HepG2 (cell line): ENCODE data around the gene SYTL3. TPM values are rescaled to one million over a fixed set of nuclear protein-coding genes. Genes with fewer than 3 reads are reported as not detected.
A peak's percentile ranks its signal among the peaks of the same experiment; 100 is the strongest.

Source experiments
- ATAC-seq: fragments of 200-7000 bp; cut with Tn5 transposase; 3 replicates; pipeline ENCODE4 v1.9.1; 2020; ENCODE audit warnings: mild to moderate bottlenecking, moderate library complexity
- BruUV-seq: library from RNA; stranded (reverse); fragments of 400-500 nt; replicated peaks from 2 replicates; lab custom pipeline; 2021; lab: Mats Ljungman, UMichigan
- CTCF ChIA-PET: fragments of 300-600 bp; formaldehyde crosslinking; extraction: SDS; loops from one replicate; lab custom pipeline; 2021; ENCODE audit warnings: low total read pairs, inconsistent platforms, low intra/inter-chr PET ratio; lab: Yijun Ruan, JAX
- POLR2A ChIA-PET: fragments of 350-600 bp; sonication (Branson Sonifier 250); formaldehyde crosslinking; loops from one replicate; lab custom pipeline; 2020; ENCODE audit warnings: antibody characterized with exemption, inconsistent platforms; lab: Yijun Ruan, JAX
- DNase-seq: peaks from one replicate; pipeline ENCODE4 v3.0.0-alpha.2; 2015; ENCODE audit warnings: low spot score
- FAIRE-seq: peaks from 3 replicates; lab custom pipeline; 2011; peaks lifted over from hg19 to GRCh38; lab: Jason Lieb, UNC
- H2AFZ ChIP-seq: one replicate; pipeline ENCODE4 v1.6.1; 2011; ENCODE audit warnings: low read length, inconsistent platforms
- H3K27ac ChIP-seq: fragments of 300-600 bp; 3 replicates; pipeline ENCODE4 v1.8.0; 2011; ENCODE audit warnings: mixed run types, mild to moderate bottlenecking, mixed read lengths, low read length, inconsistent platforms; ENCODE audit not compliant: insufficient read depth; ENCODE audit errors: extremely low read length
- H3K27me3 ChIP-seq, 2 experiments: fragments of 200-600 bp in 1 of 2; 2 replicates in 1 of 2; 3 replicates in 1 of 2; pipeline versions ENCODE4 v1.6.0 to v1.8.0; 2011; ENCODE audit warnings: low read length in 2 of 2, mild to moderate bottlenecking in 2 of 2, moderate library complexity in 2 of 2, inconsistent platforms in 1 of 2; ENCODE audit not compliant: insufficient read depth in 2 of 2, control insufficient read depth in 1 of 2
- H3K36me3 ChIP-seq, 2 experiments: fragments of 200-600 bp in 1 of 2; replicated peaks in 1 of 2; 2 replicates in 1 of 2; 3 replicates in 1 of 2; pipeline versions ENCODE4 v1.5.1 to v1.8.0; 2011; ENCODE audit warnings: low read length in 2 of 2, inconsistent platforms in 1 of 2; ENCODE audit not compliant: insufficient read depth in 2 of 2, control insufficient read depth in 1 of 2
- H3K4me1 ChIP-seq: 2 replicates; pipeline ENCODE4 v1.5.1; 2012; ENCODE audit warnings: low read length, inconsistent platforms; ENCODE audit not compliant: insufficient read depth
- H3K4me2 ChIP-seq: 2 replicates; pipeline ENCODE4 v1.6.0; 2011; ENCODE audit warnings: low read depth, low read length, inconsistent platforms
- H3K4me3 ChIP-seq, 3 experiments: fragments of 200-600 bp in 1 of 3; sonication (generic), shearing (Covaris generic) in 1 of 3; replicated peaks in 1 of 3; 2 replicates each; pipeline ENCODE4 v1.5.1; 2011 to 2016; ENCODE audit warnings: low read length in 3 of 3, inconsistent platforms in 2 of 3, low read depth in 2 of 3, mild to moderate bottlenecking in 2 of 3, control low read depth in 1 of 3, mixed read lengths in 1 of 3; ENCODE audit not compliant: insufficient read depth in 1 of 3
- H3K79me2 ChIP-seq: one replicate; pipeline ENCODE4 v1.6.1; 2011; ENCODE audit warnings: low read length, inconsistent platforms; ENCODE audit not compliant: insufficient read depth
- H3K9ac ChIP-seq: 2 replicates; pipeline ENCODE4 v1.6.0; 2011; ENCODE audit warnings: mild to moderate bottlenecking, low read depth, low read length, inconsistent platforms; ENCODE audit not compliant: insufficient read depth
- H3K9me3 ChIP-seq: 2 replicates; pipeline ENCODE4 v1.5.1; 2012; ENCODE audit warnings: mild to moderate bottlenecking, low read length
- H4K20me1 ChIP-seq: 2 replicates; pipeline ENCODE4 v1.6.0; 2011; ENCODE audit warnings: inconsistent platforms, mild to moderate bottlenecking, low read length, moderate library complexity; ENCODE audit not compliant: insufficient read depth
- FUBP1 ChIP-seq: sonication (generic); formaldehyde crosslinking; IDR thresholded peaks from 2 replicates; pipeline ENCODE4 v1.5.1; 2020; ENCODE audit warnings: missing genetic modification reagents, mild to moderate bottlenecking, borderline replicate concordance
- GTF3A ChIP-seq: sonication (generic); formaldehyde crosslinking; conservative IDR thresholded peaks from 2 replicates; pipeline ENCODE4 v1.4.0; 2020; ENCODE audit warnings: mild to moderate bottlenecking, missing genetic modification reagents
- PHF8 ChIP-seq: sonication (generic); formaldehyde crosslinking; IDR thresholded peaks from 2 replicates; pipeline ENCODE4 v1.5.0; 2020; ENCODE audit warnings: missing genetic modification reagents
- POLR2G ChIP-seq: fragments of 200-400 bp; formaldehyde crosslinking; IDR thresholded peaks from 2 replicates; pipeline ENCODE4 v1.6.1; 2018; ENCODE audit warnings: mild to moderate bottlenecking, low read depth, low read length, moderate library complexity
- RARG ChIP-seq: sonication (generic); formaldehyde crosslinking; IDR thresholded peaks from 2 replicates; pipeline ENCODE4 v1.4.0; 2020; ENCODE audit warnings: low read depth, mild to moderate bottlenecking, missing genetic modification reagents
- RBM22 ChIP-seq: fragments of 200-400 bp; formaldehyde crosslinking; optimal IDR thresholded peaks from 2 replicates; pipeline ENCODE3; 2017; ENCODE audit warnings: mild to moderate bottlenecking, low read length, moderate library complexity
- TFE3 ChIP-seq: IDR thresholded peaks from 2 replicates; pipeline ENCODE4 v1.6.1; 2016
- THRA ChIP-seq: sonication (generic); formaldehyde crosslinking; IDR thresholded peaks from 2 replicates; pipeline ENCODE4 v1.4.0; 2020; ENCODE audit warnings: missing genetic modification reagents, borderline replicate concordance
- ZNF333 ChIP-seq: sonication (generic); formaldehyde crosslinking; IDR thresholded peaks from 2 replicates; pipeline ENCODE4 v1.4.0; 2020; ENCODE audit warnings: mild to moderate bottlenecking, missing genetic modification reagents, borderline replicate concordance
- ZNF773 ChIP-seq: sonication (generic); formaldehyde crosslinking; IDR thresholded peaks from 2 replicates; pipeline ENCODE4 v1.4.0; 2020; ENCODE audit warnings: missing genetic modification reagents, borderline replicate concordance
- ZNF839 ChIP-seq: sonication (generic); formaldehyde crosslinking; IDR thresholded peaks from 2 replicates; pipeline ENCODE4 v1.4.0; 2020; ENCODE audit warnings: missing genetic modification reagents, mild to moderate bottlenecking, borderline replicate concordance
- WGBS: methylation state at CpG from one replicate; pipeline ENCODE4 v1.1.6; 2017; ENCODE audit warnings: low lambda C conversion rate; 5-methylcytosine and 5-hydroxymethylcytosine counted together
- in situ Hi-C: cut with HindIII; loops from 2 replicates; pipeline ENCODE4 v1.10.0; 2017; ENCODE audit warnings: low pct_unique_long_range_greater_than_20kb; ENCODE audit not compliant: extremely low pct_ligation_motif_present
- intact Hi-C: fragments of 100-400 bp; cut with micrococcal nuclease; formaldehyde crosslinking; loops from one replicate; pipeline ENCODE4 v1.10.0; 2022; ENCODE audit not compliant: unreplicated experiment
- polyA plus RNA-seq, 8 experiments: library from polyadenylated mRNA; depleted of rRNA in 3 of 8; stranded (reverse) in 7 of 8; unstranded in 1 of 8; fragments of >200 nt; fragmentation: Illumina TruSeq in 4 of 8; extraction: Trizol in 4 of 8; gene quantifications; 2 replicates each; pipeline versions ENCODE4 v1.2.1 to v1.2.3, GENCODE V29; 2011 to 2016; ENCODE audit warnings: low read depth in 4 of 8, missing spikeins in 1 of 8, mixed read lengths in 1 of 8; ENCODE audit not compliant: insufficient read depth in 1 of 8
- total RNA-seq, 5 experiments: library from RNA; depleted of rRNA; stranded (reverse); fragments of >200 nt; fragmentation: Illumina TruSeq; extraction: Trizol; gene quantifications; 2 replicates each; pipeline ENCODE4 v1.2.3, GENCODE V29; 2016; ENCODE audit warnings: low read depth in 1 of 5
- TF ChIP-seq, protein P1 (sequence below): sonication (generic); formaldehyde crosslinking; IDR thresholded peaks from 2 replicates; pipeline ENCODE4 v1.5.1; 2020; ENCODE audit warnings: mild to moderate bottlenecking, missing genetic modification reagents, moderate library complexity
- TF ChIP-seq, protein P2 (sequence below): sonication (generic); formaldehyde crosslinking; IDR thresholded peaks from 2 replicates; pipeline ENCODE4 v1.5.0; 2020; ENCODE audit warnings: missing genetic modification reagents, mild to moderate bottlenecking, borderline replicate concordance

Gene SYTL3
- total and polyA plus RNA-seq, 2 of the 13 experiments (the other 11 are each of a cell fraction or from before 2014, with no cell fraction given) = 0.11 to 0.28 TPM

GRCh38 chr6:158630938-158631616 is 18.8 kb upstream of the SYTL3 start:
- no peaks in the 10 kb centered on the region for H3K9me3 ChIP-seq
- peaks cover 56% of the 10 kb centered on the region for H3K4me1 ChIP-seq
- no TSS peak for BruUV-seq
- H3K4me3 ChIP-seq = no peak overlapping the region
- ATAC-seq = no peak; the same call in 2 of the 3 replicates
- FAIRE-seq = no peak
- CTCF ChIA-PET = no interaction called here
- H2AFZ ChIP-seq = no peak overlapping the region
- POLR2A ChIA-PET = no interaction called here
- WGBS = 91% methylated on average over 19 of the region's 19 CpGs
- in situ Hi-C loops = no loop called here
- peaks cover 34% of the 10 kb centered on the region for H4K20me1 ChIP-seq
- DNase-seq = no peak
- no peaks in the 10 kb centered on the region for H3K27me3 ChIP-seq
- H3K4me2 ChIP-seq = no peak overlapping the region
- intact Hi-C loops = no loop called here
- no peak overlapping the region for H3K27ac ChIP-seq
- H3K79me2 ChIP-seq = no peaks in the 10 kb centered on the region
- H3K36me3 ChIP-seq = peaks cover 55 to 81% of the 10 kb centered on the region in 2 experiments
- H3K9ac ChIP-seq = no peak overlapping the region
- TF ChIP-seq TFE3 (no peak), POLR2G (0 out of 2 replicates have a peak, but pooled peaks have one; percentile 20), THRA (CRISPR knock-in tag) (no peak), ZNF333 (0 out of 2 replicates have a peak, but pooled peaks have one; percentile 21), GTF3A (CRISPR knock-in tag) (no peak), ZNF773 (CRISPR knock-in tag) (no peak), ZNF839 (CRISPR knock-in tag) (0 out of 2 replicates have a peak, but pooled peaks have one; percentile 9), RBM22 (peak; percentile 72), FUBP1 (CRISPR knock-in tag) (no peak), RARG (CRISPR knock-in tag) (no peak), PHF8 (CRISPR knock-in tag) (no peak)
- TF ChIP-seq, protein P1, sequence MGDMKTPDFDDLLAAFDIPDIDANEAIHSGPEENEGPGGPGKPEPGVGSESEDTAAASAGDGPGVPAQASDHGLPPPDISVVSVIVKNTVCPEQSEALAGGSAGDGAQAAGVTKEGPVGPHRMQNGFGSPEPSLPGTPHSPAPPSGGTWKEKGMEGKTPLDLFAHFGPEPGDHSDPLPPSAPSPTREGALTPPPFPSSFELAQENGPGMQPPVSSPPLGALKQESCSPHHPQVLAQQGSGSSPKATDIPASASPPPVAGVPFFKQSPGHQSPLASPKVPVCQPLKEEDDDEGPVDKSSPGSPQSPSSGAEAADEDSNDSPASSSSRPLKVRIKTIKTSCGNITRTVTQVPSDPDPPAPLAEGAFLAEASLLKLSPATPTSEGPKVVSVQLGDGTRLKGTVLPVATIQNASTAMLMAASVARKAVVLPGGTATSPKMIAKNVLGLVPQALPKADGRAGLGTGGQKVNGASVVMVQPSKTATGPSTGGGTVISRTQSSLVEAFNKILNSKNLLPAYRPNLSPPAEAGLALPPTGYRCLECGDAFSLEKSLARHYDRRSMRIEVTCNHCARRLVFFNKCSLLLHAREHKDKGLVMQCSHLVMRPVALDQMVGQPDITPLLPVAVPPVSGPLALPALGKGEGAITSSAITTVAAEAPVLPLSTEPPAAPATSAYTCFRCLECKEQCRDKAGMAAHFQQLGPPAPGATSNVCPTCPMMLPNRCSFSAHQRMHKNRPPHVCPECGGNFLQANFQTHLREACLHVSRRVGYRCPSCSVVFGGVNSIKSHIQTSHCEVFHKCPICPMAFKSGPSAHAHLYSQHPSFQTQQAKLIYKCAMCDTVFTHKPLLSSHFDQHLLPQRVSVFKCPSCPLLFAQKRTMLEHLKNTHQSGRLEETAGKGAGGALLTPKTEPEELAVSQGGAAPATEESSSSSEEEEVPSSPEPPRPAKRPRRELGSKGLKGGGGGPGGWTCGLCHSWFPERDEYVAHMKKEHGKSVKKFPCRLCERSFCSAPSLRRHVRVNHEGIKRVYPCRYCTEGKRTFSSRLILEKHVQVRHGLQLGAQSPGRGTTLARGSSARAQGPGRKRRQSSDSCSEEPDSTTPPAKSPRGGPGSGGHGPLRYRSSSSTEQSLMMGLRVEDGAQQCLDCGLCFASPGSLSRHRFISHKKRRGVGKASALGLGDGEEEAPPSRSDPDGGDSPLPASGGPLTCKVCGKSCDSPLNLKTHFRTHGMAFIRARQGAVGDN (CRISPR knock-in tag) = peak; percentile 24
- TF ChIP-seq, protein P2, sequence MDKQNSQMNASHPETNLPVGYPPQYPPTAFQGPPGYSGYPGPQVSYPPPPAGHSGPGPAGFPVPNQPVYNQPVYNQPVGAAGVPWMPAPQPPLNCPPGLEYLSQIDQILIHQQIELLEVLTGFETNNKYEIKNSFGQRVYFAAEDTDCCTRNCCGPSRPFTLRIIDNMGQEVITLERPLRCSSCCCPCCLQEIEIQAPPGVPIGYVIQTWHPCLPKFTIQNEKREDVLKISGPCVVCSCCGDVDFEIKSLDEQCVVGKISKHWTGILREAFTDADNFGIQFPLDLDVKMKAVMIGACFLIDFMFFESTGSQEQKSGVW (CRISPR knock-in tag) = no peak
